Transverse colon (tissue), 4 donors: Measurements from ENCODE around the gene KBTBD3. TPM values are rescaled to one million over a fixed set of nuclear protein-coding genes. Genes with fewer than 3 reads are reported as not detected.

Source experiments
- DNase-seq: peaks from one replicate; pipeline ENCODE4 v3.0.0-alpha.2; 2019
- H3K27ac ChIP-seq, 4 donors: fragments of 200-600 bp; sonication (generic); 2 replicates each; pipeline ENCODE4 v1.5.1; 2016 to 2018; ENCODE audit warnings: inconsistent platforms in 4 of 4
- H3K27me3 ChIP-seq: fragments of 200-600 bp; sonication (generic); 2 replicates; pipeline ENCODE4 v1.5.1; 2017; ENCODE audit warnings: inconsistent platforms
- H3K36me3 ChIP-seq, 4 donors: fragments of 200-600 bp; sonication (generic); 2 replicates each; pipeline ENCODE4 v1.5.1; 2017 to 2019; ENCODE audit warnings: inconsistent platforms in 4 of 4
- H3K4me1 ChIP-seq, 4 donors: fragments of 200-600 bp; sonication (generic); 2 replicates each; pipeline ENCODE4 v1.5.1; 2017 to 2020; ENCODE audit warnings: inconsistent platforms in 4 of 4
- H3K4me3 ChIP-seq, 4 donors: fragments of 200-600 bp; sonication (generic); 1 replicate in 1 of 4; 2 replicates in 3 of 4; pipeline versions ENCODE4 v1.5.1 to v1.6.1; 2017 to 2019; ENCODE audit warnings: inconsistent platforms in 4 of 4
- H3K9me3 ChIP-seq, 2 donors: fragments of 200-600 bp; sonication (generic); 2 replicates each; pipeline ENCODE4 v1.5.1; 2017 to 2019; ENCODE audit warnings: inconsistent platforms in 2 of 2
- CTCF ChIP-seq, 5 experiments: fragments of 200-600 bp in 3 of 5; fragments of 450-650 bp in 2 of 5; sonication (generic) in 3 of 5; IDR thresholded peaks; 1 replicate in 2 of 5; 2 replicates in 3 of 5; pipeline ENCODE4 v1.5.1; 2016 to 2017; ENCODE audit warnings: antibody characterized with exemption in 5 of 5, inconsistent platforms in 3 of 5, mild to moderate bottlenecking in 2 of 5, moderate library complexity in 1 of 5
- EP300 ChIP-seq: sonication (generic); formaldehyde crosslinking; IDR thresholded peaks from one replicate; pipeline ENCODE4 v1.6.1; 2017; ENCODE audit warnings: antibody characterized with exemption, low read depth
- POLR2A ChIP-seq: fragments of 450-650 bp; IDR thresholded peaks from one replicate; pipeline ENCODE4 v1.6.1; 2016; ENCODE audit warnings: antibody characterized with exemption, mild to moderate bottlenecking, moderate library complexity
- POLR2AphosphoS5 ChIP-seq, 3 donors: sonication (generic); formaldehyde crosslinking; IDR thresholded peaks; one replicate each; pipeline ENCODE4 v1.6.1; 2016; ENCODE audit warnings: antibody characterized with exemption in 3 of 3
- WGBS, 2 donors: methylation state at CpG; one replicate each; pipeline ENCODE4 v1.1.5; 2018; ENCODE audit warnings: low coverage in 1 of 2; 5-methylcytosine and 5-hydroxymethylcytosine counted together
- in situ Hi-C, 4 donors: fragments of 200-750 bp; cut with MboI; loops; one replicate each; pipeline versions ENCODE4 v1.15.0 to v1.15.1; 2017; ENCODE audit warnings: low sequenced_read_pairs in 3 of 4, low pct_ligation_motif_present in 1 of 4, low pct_unique_long_range_greater_than_20kb in 1 of 4
- intact Hi-C: fragments of 100-400 bp; cut with DNase I; formaldehyde crosslinking; loops from one replicate; pipeline ENCODE4 v1.15.1; 2023; ENCODE audit warnings: low total_unique reads
- total RNA-seq, 4 donors: library from RNA; depleted of rRNA; stranded (reverse); fragments of >200 nt; gene quantifications; one replicate each; pipeline ENCODE4 v1.1.0, GENCODE V29; 2016

Gene KBTBD3
- total RNA-seq, 4 donors from 2014 or later, result 3.6 to 10.5 (median 7.9) TPM

- no peak overlapping the region for H3K27ac ChIP-seq
Measured at GRCh38 chr11:106001304-106002012, 75.7 kb downstream of the KBTBD3 start.

More at GRCh38 chr11:106001304-106002012, 75.7 kb downstream of the KBTBD3 start:
- 88 to 89% methylated on average over 4 of the region's 4 CpGs for WGBS, 2 donors
- DNase-seq, result no peak
- intact Hi-C loops (no loop called here), in situ Hi-C loops (no loop called here)
- no peak overlapping the region for H3K4me3 ChIP-seq
- peaks cover 8 to 11% of the 10 kb centered on the region in 2 donors for H3K9me3 ChIP-seq
- H3K4me1 ChIP-seq, result peaks cover 0 to 3% (median 0%) of the 10 kb centered on the region in 4 donors
- H3K27me3 ChIP-seq, result no peaks in the 10 kb centered on the region
- TF ChIP-seq CTCF (IDR thresholded peaks at IDR 0.05) (no peak), EP300 (no peak), POLR2AphosphoS5 (IDR thresholded peaks at IDR 0.05) (no peak), POLR2A (no peak)
- peaks cover 0 to 5% (median 1%) of the 10 kb centered on the region in 4 donors for H3K36me3 ChIP-seq

Other genes with a start within 250 kb of the KBTBD3 start
- 10 to 100 TPM in 2 of 4 donors, 1 to 10 TPM in 2; 2.2 to 13.3 (median 10.2) TPM for gene MSANTD4, start 55.1 kb downstream of the KBTBD3 start, total RNA-seq
- 10 to 100 TPM in 2 of 4 donors, 1 to 10 TPM in 2; 3.4 to 25.7 (median 14.9) TPM for gene AASDHPPT, start 315 bp upstream of the KBTBD3 start, total RNA-seq